ENCODE data around the gene BBX. TPM values are rescaled to one million over a fixed set of nuclear protein-coding genes. Genes with fewer than 3 reads are reported as not detected.

BBX gene
- total RNA-seq, 1 donor from 2014 or later: 54.1 TPM

DNA sequence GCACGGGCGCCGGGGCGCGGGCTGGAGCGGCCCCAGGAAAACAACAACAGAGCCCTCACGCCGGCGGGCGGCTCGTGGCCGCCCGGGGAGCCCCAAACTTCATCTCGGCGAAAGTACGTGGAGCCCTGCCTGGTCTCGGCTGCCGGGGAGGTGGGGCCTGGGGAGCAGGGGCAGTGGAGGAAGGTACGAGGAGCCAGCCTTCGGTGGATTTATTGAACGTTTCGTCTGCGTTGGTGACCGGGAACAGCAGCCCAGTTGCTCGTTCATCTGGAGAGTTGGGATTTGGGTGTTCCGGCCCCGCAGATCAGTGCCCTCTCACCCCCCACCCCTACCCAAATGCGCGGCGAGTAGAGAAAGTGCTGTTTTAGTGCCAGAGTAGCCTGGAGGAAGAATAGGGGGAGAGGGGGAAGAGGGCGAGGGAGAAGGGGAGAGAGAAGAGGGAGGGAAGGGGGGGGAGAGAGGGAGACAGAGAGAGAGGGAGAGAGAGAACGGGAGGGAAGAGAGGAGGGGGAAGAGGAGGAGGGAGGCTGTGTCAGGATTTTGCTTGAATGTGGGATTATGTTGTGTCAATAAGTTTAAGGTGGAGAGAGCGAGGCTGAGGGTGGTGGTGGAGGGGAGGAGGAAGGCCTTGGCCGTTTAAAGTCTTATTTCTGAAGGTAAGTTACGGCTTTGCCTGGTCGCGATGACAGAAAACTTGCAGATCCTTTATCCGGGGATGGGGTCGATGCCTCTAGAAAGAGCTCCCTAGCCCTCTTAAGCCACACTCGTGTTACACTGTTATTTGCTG, 970 bp downstream of the BBX start:
- H3K36me3 Mint-ChIP-seq (ENCODE audit: insufficient read depth): peaks cover 2% of the 10 kb centered on the region
- peaks cover 18% of the 10 kb centered on the region for H3K4me1 Mint-ChIP-seq (ENCODE audit: low read depth)
- H3K27me3 Mint-ChIP-seq: peaks cover 4% of the 10 kb centered on the region
- H3K27ac Mint-ChIP-seq: peak overlapping the region; percentile 98
- DNase-seq (ENCODE audit: low spot score, unreplicated experiment): peak; percentile 32
- H3K4me3 Mint-ChIP-seq (ENCODE audit: low read depth): peak overlapping the region; percentile 96
- TF ChIP-seq, protein P1, sequence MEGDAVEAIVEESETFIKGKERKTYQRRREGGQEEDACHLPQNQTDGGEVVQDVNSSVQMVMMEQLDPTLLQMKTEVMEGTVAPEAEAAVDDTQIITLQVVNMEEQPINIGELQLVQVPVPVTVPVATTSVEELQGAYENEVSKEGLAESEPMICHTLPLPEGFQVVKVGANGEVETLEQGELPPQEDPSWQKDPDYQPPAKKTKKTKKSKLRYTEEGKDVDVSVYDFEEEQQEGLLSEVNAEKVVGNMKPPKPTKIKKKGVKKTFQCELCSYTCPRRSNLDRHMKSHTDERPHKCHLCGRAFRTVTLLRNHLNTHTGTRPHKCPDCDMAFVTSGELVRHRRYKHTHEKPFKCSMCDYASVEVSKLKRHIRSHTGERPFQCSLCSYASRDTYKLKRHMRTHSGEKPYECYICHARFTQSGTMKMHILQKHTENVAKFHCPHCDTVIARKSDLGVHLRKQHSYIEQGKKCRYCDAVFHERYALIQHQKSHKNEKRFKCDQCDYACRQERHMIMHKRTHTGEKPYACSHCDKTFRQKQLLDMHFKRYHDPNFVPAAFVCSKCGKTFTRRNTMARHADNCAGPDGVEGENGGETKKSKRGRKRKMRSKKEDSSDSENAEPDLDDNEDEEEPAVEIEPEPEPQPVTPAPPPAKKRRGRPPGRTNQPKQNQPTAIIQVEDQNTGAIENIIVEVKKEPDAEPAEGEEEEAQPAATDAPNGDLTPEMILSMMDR (IDR thresholded peaks at IDR 0.05; ENCODE audit: unreplicated experiment): no peak
- H3K9me3 Mint-ChIP-seq (ENCODE audit: low read depth): no peaks in the 10 kb centered on the region

DNA sequence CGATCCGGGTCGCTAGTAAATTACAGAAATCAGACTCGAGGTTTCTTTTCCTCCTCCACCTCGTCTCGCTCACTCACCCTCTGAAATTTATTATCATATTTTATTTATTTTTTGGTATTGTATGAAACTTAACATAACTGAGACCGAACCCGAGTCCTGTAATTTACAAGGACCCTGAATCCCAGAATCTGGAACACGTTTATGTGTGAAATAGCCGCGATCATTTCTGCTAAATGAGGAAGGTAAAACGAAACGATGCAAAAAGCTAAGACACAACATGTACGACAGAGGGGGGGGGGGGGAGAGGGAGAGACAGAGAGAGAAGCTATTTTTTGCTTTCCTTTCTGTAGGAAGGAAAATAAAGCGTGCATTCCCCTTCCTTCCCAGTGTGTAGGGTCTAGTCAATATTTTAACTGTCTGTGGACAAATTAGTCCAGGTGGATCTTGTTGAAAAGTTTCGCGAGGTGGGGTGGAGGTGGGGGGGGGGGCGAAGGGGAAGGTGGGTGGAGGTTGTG, 1.6 kb downstream of the BBX start:
- H3K36me3 Mint-ChIP-seq (ENCODE audit: insufficient read depth): peaks cover 2% of the 10 kb centered on the region
- H3K27ac Mint-ChIP-seq: peak overlapping the region; percentile 98

DNA sequence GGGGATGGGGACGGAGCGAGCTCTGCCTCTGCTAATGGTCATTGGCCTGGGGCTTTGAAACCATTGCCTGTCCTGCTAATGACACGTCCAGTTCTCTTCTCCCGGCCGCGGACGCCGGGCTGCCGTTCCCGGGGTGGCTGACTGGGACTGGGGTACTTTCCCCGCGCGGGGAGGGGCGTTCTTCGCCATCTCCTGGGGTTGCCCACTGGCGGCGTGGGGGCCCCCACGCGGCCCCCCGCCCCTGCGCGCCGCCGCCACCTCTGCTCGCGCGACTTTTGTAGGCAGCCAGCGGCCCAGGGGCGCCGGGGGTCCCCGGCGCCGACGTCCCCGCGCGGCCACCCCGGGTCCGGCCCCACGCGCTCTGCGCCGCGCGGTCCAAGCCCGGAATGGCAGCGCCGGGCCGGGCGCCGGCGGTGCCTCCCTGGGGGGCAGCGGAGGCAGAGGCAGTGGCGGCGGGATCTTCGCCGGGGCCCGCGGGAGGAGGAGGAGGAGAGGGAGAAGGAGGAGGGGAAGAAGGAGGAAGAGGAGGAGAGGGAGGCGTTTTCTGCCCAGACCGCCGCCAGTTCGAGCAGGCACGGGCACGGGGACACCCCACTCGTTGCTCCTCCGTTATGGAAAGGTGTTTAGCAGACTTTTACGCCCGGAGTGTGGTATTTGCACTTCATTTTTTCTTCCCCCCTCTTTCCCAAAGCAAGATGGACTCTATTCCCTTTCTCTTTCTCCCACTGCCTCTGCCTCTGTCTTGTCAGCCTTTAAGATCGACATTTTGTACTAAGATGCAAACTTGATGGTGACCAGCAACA, 2.3 kb downstream of the BBX start:
- no peaks in the 10 kb centered on the region for H3K9me3 Mint-ChIP-seq (ENCODE audit: low read depth)
- peak overlapping the region; percentile 94 for H3K27ac Mint-ChIP-seq
- TF ChIP-seq, protein P1 (IDR thresholded peaks at IDR 0.05; ENCODE audit: unreplicated experiment): no peak
- no peaks in the 10 kb centered on the region for H3K27me3 Mint-ChIP-seq
- peak overlapping the region; percentile 96 for H3K4me3 Mint-ChIP-seq (ENCODE audit: low read depth)
- H3K36me3 Mint-ChIP-seq (ENCODE audit: insufficient read depth): peaks cover 2% of the 10 kb centered on the region
- peak; percentile 26 for DNase-seq (ENCODE audit: low spot score, unreplicated experiment)
- peaks cover 18% of the 10 kb centered on the region for H3K4me1 Mint-ChIP-seq (ENCODE audit: low read depth)

More for the DNA sequence above, 1.6 kb downstream of the BBX start:
- Mint-ChIP-seq H3K9me3 (ENCODE audit: low read depth) (no peaks in the 10 kb centered on the region), H3K4me3 (ENCODE audit: low read depth) (peak overlapping the region; percentile 96), H3K27me3 (peaks cover 3% of the 10 kb centered on the region), H3K4me1 (ENCODE audit: low read depth) (peaks cover 18% of the 10 kb centered on the region)
- no peak for DNase-seq (ENCODE audit: low spot score, unreplicated experiment)
- TF ChIP-seq, protein P1 (IDR thresholded peaks at IDR 0.05; ENCODE audit: unreplicated experiment): no peak

DNA sequence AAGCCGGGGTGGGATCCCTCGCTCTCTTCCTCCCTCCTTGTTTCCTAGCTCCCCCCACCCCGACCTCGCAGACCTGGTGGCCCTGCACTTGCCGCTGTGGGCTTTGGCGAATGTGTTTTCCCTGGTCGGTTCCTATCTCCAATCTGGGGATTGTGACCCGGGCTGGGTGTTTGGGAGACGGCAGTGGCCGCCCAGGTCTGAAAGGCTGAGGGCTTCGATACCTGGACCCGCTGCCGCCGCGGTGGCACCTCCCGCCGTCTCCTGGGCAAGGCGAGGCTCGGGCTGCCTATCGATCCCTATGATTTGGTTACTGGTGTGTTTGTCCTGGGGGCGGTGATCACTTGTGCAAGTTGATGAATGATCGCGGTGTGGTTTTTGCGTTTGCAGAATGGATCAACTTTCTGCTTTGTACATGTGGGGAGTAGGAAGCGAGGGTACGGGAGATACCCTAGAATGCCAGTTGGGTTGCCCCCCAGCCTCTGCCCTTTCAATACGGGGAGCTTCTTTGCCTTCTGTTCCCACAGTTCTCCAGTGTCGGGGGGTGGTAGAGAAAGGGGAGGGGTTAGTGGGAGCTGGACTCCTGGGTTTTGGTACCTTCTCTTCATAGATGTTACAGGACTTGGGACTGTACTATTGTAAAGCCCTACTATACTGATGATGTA, 3.0 kb downstream of the BBX start:
- Mint-ChIP-seq H3K9me3 (ENCODE audit: low read depth) (no peaks in the 10 kb centered on the region), H3K27me3 (no peaks in the 10 kb centered on the region), H3K4me3 (ENCODE audit: low read depth) (peak overlapping the region; percentile 93), H3K4me1 (ENCODE audit: low read depth) (peaks cover 16% of the 10 kb centered on the region), H3K36me3 (ENCODE audit: insufficient read depth) (peaks cover 2% of the 10 kb centered on the region), H3K27ac (peak overlapping the region; percentile 94)
- DNase-seq (ENCODE audit: low spot score, unreplicated experiment): peak; percentile 39
- TF ChIP-seq, protein P1 (IDR thresholded peaks at IDR 0.05; ENCODE audit: unreplicated experiment): no peak
